A673 (cell line): ENCODE measurements around the gene MAP3K5. TPM values are rescaled to one million over a fixed set of nuclear protein-coding genes. Genes with fewer than 3 reads are reported as not detected.

Source experiments
- BruUV-seq: library from RNA; stranded (reverse); fragments of 400-500 nt; replicated peaks from 2 replicates; lab custom pipeline; 2021; lab: Mats Ljungman, UMichigan
- CTCF ChIA-PET: fragments of 300-600 bp; sonication (Branson Sonifier 250); formaldehyde crosslinking; loops from one replicate; lab custom pipeline; 2022; ENCODE audit warnings: antibody characterized with exemption; lab: Charles Lee
- POLR2A ChIA-PET: fragments of 300-600 bp; sonication (Branson Sonifier 250); formaldehyde crosslinking; loops from one replicate; lab custom pipeline; 2022; ENCODE audit warnings: antibody characterized with exemption; ENCODE audit not compliant: low non-redundant PET; lab: Charles Lee
- DNase-seq: peaks from one replicate; pipeline ENCODE4 v3.0.0-alpha.2; 2015; ENCODE audit warnings: low spot score
- H3K27ac ChIP-seq: fragments of 200-600 bp; sonication (generic); 2 replicates; pipeline ENCODE4 v1.5.1; 2016; ENCODE audit warnings: mixed run types, low read depth, mild to moderate bottlenecking, mixed read lengths, antibody characterized with exemption, low read length; ENCODE audit not compliant: poor library complexity, severe bottlenecking
- H3K27me3 ChIP-seq: fragments of 200-600 bp; sonication (generic); replicated peaks from 2 replicates; pipeline ENCODE4 v1.6.1; 2017; ENCODE audit warnings: mixed run types, low read depth, mild to moderate bottlenecking, mixed read lengths, antibody characterized with exemption, low read length; ENCODE audit not compliant: insufficient read depth, poor library complexity
- H3K36me3 ChIP-seq: fragments of 200-600 bp; sonication (generic); 2 replicates; pipeline ENCODE4 v1.6.1; 2016; ENCODE audit warnings: mixed run types, mild to moderate bottlenecking, mixed read lengths, antibody characterized with exemption, low read length; ENCODE audit not compliant: insufficient read depth, poor library complexity, severe bottlenecking
- H3K4me1 ChIP-seq: fragments of 200-600 bp; sonication (generic); 2 replicates; pipeline ENCODE4 v1.6.1; 2017; ENCODE audit warnings: mixed run types, mild to moderate bottlenecking, mixed read lengths, antibody characterized with exemption, low read length; ENCODE audit not compliant: insufficient read depth, poor library complexity, severe bottlenecking
- H3K4me3 ChIP-seq: fragments of 200-600 bp; sonication (generic); 2 replicates; pipeline ENCODE4 v1.5.1; 2016; ENCODE audit warnings: low read depth, mixed run types, mild to moderate bottlenecking, mixed read lengths, low read length; ENCODE audit not compliant: poor library complexity, severe bottlenecking
- H3K9me3 ChIP-seq: fragments of 200-600 bp; sonication (generic); 2 replicates; pipeline ENCODE4 v1.6.1; 2016; ENCODE audit warnings: mixed run types, low read depth, mild to moderate bottlenecking, mixed read lengths, antibody characterized with exemption, low read length; ENCODE audit not compliant: poor library complexity, severe bottlenecking
- CTCF ChIP-seq: fragments of 300-800, 200-600 bp; sonication (generic); conservative IDR thresholded peaks from 2 replicates; pipeline ENCODE4 v1.5.1; 2017; ENCODE audit warnings: low read depth, mild to moderate bottlenecking, antibody characterized with exemption, low read length, moderate library complexity, mixed read lengths
- EZH2 ChIP-seq: fragments of 200-600 bp; sonication (generic); IDR thresholded peaks from 2 replicates; pipeline ENCODE4 v1.6.1; 2017; ENCODE audit warnings: borderline replicate concordance, low read depth, mild to moderate bottlenecking, mixed read lengths, antibody characterized with exemption, low read length; ENCODE audit not compliant: poor library complexity, severe bottlenecking
- intact Hi-C: fragments of 100-400 bp; cut with micrococcal nuclease; formaldehyde crosslinking; loops from one replicate; pipeline ENCODE4 v1.10.0; 2022; ENCODE audit not compliant: unreplicated experiment
- total RNA-seq: library from RNA; stranded (reverse); gene quantifications from 2 replicates; pipeline ENCODE4 v1.2.3, GENCODE V29; 2021

Gene MAP3K5
- total RNA-seq, 1 experiment from 2014 or later: 5.4 TPM

- intact Hi-C loops: no loop called here
- no TSS peak for BruUV-seq
- CTCF ChIA-PET: no interaction called here
- no peak overlapping the region for H3K4me3 ChIP-seq
- peaks cover 3% of the 10 kb centered on the region for H3K4me1 ChIP-seq
- H3K27ac ChIP-seq: no peak overlapping the region
- no peak for TF ChIP-seq CTCF
- TF ChIP-seq EZH2: no peak
- no peaks in the 10 kb centered on the region for H3K36me3 ChIP-seq
- H3K27me3 ChIP-seq: no peaks in the 10 kb centered on the region
- POLR2A ChIA-PET: no interaction called here
- no peaks in the 10 kb centered on the region for H3K9me3 ChIP-seq
- DNase-seq: no peak
Observed at GRCh38 chr6:136600818-136601217, 191.5 kb downstream of the MAP3K5 start.

GRCh38 chr6:136599329-136600011 lies 192.8 kb downstream of the MAP3K5 start:
- Histone ChIP-seq H3K27me3 (no peaks in the 10 kb centered on the region), H3K27ac (no peak overlapping the region), H3K9me3 (no peaks in the 10 kb centered on the region), H3K4me3 (no peak overlapping the region), H3K4me1 (peaks cover 4% of the 10 kb centered on the region), H3K36me3 (no peaks in the 10 kb centered on the region)
- no peak for TF ChIP-seq EZH2
- TF ChIP-seq CTCF: no peak
- no TSS peak for BruUV-seq
- DNase-seq: peak; percentile 15
- intact Hi-C loops: no loop called here
- ChIA-PET POLR2A (no interaction called here), CTCF (no interaction called here)

GRCh38 chr6:136598048-136598447 lies 194.2 kb downstream of the MAP3K5 start:
- no peak for TF ChIP-seq EZH2
- no peak for TF ChIP-seq CTCF
- H3K27ac ChIP-seq: no peak overlapping the region
- ChIA-PET POLR2A (no interaction called here), CTCF (no interaction called here)
- no peaks in the 10 kb centered on the region for H3K36me3 ChIP-seq
- no peak for DNase-seq
- H3K9me3 ChIP-seq: no peaks in the 10 kb centered on the region
- H3K27me3 ChIP-seq: no peaks in the 10 kb centered on the region
- H3K4me3 ChIP-seq: no peak overlapping the region
- no TSS peak for BruUV-seq
- intact Hi-C loops: no loop called here
- H3K4me1 ChIP-seq: peaks cover 15% of the 10 kb centered on the region
